GM23338 (cell line): Measurements from ENCODE around the gene NUCKS1. TPM values are rescaled to one million over a fixed set of nuclear protein-coding genes. Genes with fewer than 3 reads are reported as not detected.

ENCODE experiments used
- ATAC-seq: fragments of 200-7000 bp; cut with Tn5 transposase; 3 replicates; pipeline ENCODE4 v1.9.1; 2020
- DNase-seq: peaks from one replicate; pipeline ENCODE4 v3.0.0-alpha.2; 2015; ENCODE audit warnings: low spot score
- H2AFZ ChIP-seq: fragments of 200-600 bp; sonication (generic); 2 replicates; pipeline ENCODE4 v1.8.0; 2016; ENCODE audit warnings: antibody characterized with exemption, mild to moderate bottlenecking, moderate library complexity
- H3F3A ChIP-seq: fragments of 200-600 bp; sonication (generic); replicated peaks from 2 replicates; pipeline ENCODE4 v1.8.0; 2017; ENCODE audit warnings: antibody characterized with exemption, mixed run types, low read depth
- H3K27ac ChIP-seq: fragments of 200-600 bp; sonication (generic); 2 replicates; pipeline ENCODE4 v1.6.1; 2016; ENCODE audit warnings: low read depth
- H3K27me3 ChIP-seq: fragments of 200-600 bp; sonication (generic); 2 replicates; pipeline ENCODE4 v1.8.0; 2016; ENCODE audit warnings: mild to moderate bottlenecking, mixed run types, moderate library complexity; ENCODE audit not compliant: insufficient read depth
- H3K36me3 ChIP-seq: fragments of 200-600 bp; sonication (generic); 2 replicates; pipeline ENCODE4 v1.8.0; 2016; ENCODE audit warnings: mild to moderate bottlenecking; ENCODE audit not compliant: insufficient read depth
- H3K4me1 ChIP-seq: fragments of 200-600 bp; sonication (generic); 2 replicates; pipeline ENCODE4 v1.8.0; 2016; ENCODE audit warnings: mild to moderate bottlenecking, moderate library complexity; ENCODE audit not compliant: insufficient read depth
- H3K4me2 ChIP-seq: fragments of 200-600 bp; sonication (generic); 2 replicates; pipeline ENCODE4 v1.7.1; 2017; ENCODE audit warnings: mixed run types
- H3K4me3 ChIP-seq: fragments of 200-600 bp; sonication (generic); 2 replicates; pipeline ENCODE4 v1.6.1; 2016; ENCODE audit warnings: mixed run types
- H3K79me2 ChIP-seq: fragments of 200-600 bp; sonication (generic); replicated peaks from 2 replicates; pipeline ENCODE4 v1.8.0; 2017; ENCODE audit warnings: mild to moderate bottlenecking; ENCODE audit not compliant: insufficient read depth
- H3K9me2 ChIP-seq: fragments of 200-600 bp; sonication (generic); 2 replicates; pipeline ENCODE4 v1.8.0; 2017; ENCODE audit not compliant: insufficient read depth
- H4K20me1 ChIP-seq: fragments of 200-600 bp; sonication (generic); replicated peaks from 2 replicates; pipeline ENCODE4 v1.8.0; 2017; ENCODE audit warnings: mild to moderate bottlenecking; ENCODE audit not compliant: insufficient read depth
- H3K27ac Mint-ChIP-seq: 2 replicates; pipeline ENCODE4 v1.8.0; 2020; ENCODE audit warnings: inconsistent platforms, mild to moderate bottlenecking, moderate library complexity, mixed read lengths
- H3K27me3 Mint-ChIP-seq: 3 replicates; pipeline ENCODE4 v1.8.0; 2022; ENCODE audit warnings: low read depth, mild to moderate bottlenecking, moderate library complexity, mixed read lengths, inconsistent platforms; ENCODE audit not compliant: insufficient read depth, poor library complexity
- H3K36me3 Mint-ChIP-seq: 3 replicates; pipeline ENCODE4 v1.8.0; 2021; ENCODE audit warnings: low read depth, mild to moderate bottlenecking, inconsistent platforms, moderate library complexity, mixed read lengths
- H3K4me1 Mint-ChIP-seq: 3 replicates; pipeline ENCODE4 v1.8.0; 2020; ENCODE audit warnings: mild to moderate bottlenecking, inconsistent platforms, mixed read lengths
- H3K4me3 Mint-ChIP-seq: 3 replicates; pipeline ENCODE4 v1.8.0; 2021; ENCODE audit warnings: moderate library complexity, mild to moderate bottlenecking, inconsistent platforms, mixed read lengths
- H3K9me3 Mint-ChIP-seq: 3 replicates; pipeline ENCODE4 v1.8.0; 2020; ENCODE audit warnings: moderate library complexity, mild to moderate bottlenecking, inconsistent platforms, mixed read lengths
- CREB1 ChIP-seq: fragments of 250-450 bp; sonication (Bioruptor Pico); IDR thresholded peaks from 2 replicates; pipeline ENCODE4 v1.5.0; 2020; ENCODE audit warnings: low read depth, mild to moderate bottlenecking, moderate library complexity
- EZH2 ChIP-seq: fragments of 200-600 bp; sonication (generic); IDR thresholded peaks from one replicate; pipeline ENCODE4 v1.8.0; 2017; ENCODE audit warnings: antibody characterized with exemption, mild to moderate bottlenecking, low read depth; ENCODE audit not compliant: unreplicated experiment
- EZH2phosphoT487 ChIP-seq: fragments of 200-600 bp; sonication (generic); IDR thresholded peaks from one replicate; pipeline ENCODE4 v1.8.1; 2018; ENCODE audit warnings: antibody characterized with exemption; ENCODE audit not compliant: unreplicated experiment
- POLR2AphosphoS5 ChIP-seq: IDR thresholded peaks from 2 replicates; pipeline ENCODE4 v1.6.1; 2016; ENCODE audit warnings: antibody characterized with exemption, low read depth
- STAT1 ChIP-seq: IDR thresholded peaks from one replicate; pipeline ENCODE4 v1.6.1; 2016; ENCODE audit warnings: antibody characterized with exemption; ENCODE audit not compliant: unreplicated experiment
- ZNF114 ChIP-seq: fragments of 250-450 bp; sonication (Bioruptor Pico); IDR thresholded peaks from 2 replicates; pipeline ENCODE4 v1.5.0; 2020; ENCODE audit warnings: mild to moderate bottlenecking, moderate library complexity
- ZNF331 ChIP-seq: fragments of 250-450 bp; sonication (Bioruptor Pico); IDR thresholded peaks from 2 replicates; pipeline ENCODE4 v1.5.0; 2020; ENCODE audit warnings: low read depth, mild to moderate bottlenecking, moderate library complexity
- polyA plus RNA-seq: library from polyadenylated mRNA; unstranded; fragments of >200 nt; fragmentation: Nextera tagmentation; extraction: Ambion mirVana; gene quantifications from 2 replicates; pipeline ENCODE4 v1.2.1, GENCODE V29; 2016
- total RNA-seq: library from RNA; depleted of rRNA; stranded (reverse); fragments of >200 nt; shearing (Covaris generic); gene quantifications from 2 replicates; pipeline ENCODE4 v1.2.3, GENCODE V29; 2014
- TF ChIP-seq, protein P1 (sequence below): IDR thresholded peaks from 2 replicates; pipeline ENCODE4 v1.6.1; 2016; ENCODE audit warnings: antibody characterized with exemption
- TF ChIP-seq, protein P2 (sequence below): IDR thresholded peaks from one replicate; pipeline ENCODE4 v1.6.1; 2018; ENCODE audit warnings: antibody characterized with exemption; ENCODE audit not compliant: unreplicated experiment
- TF ChIP-seq, protein P3 (sequence below), 2 experiments: fragments of 200-600 bp in 1 of 2; sonication (generic) in 1 of 2; conservative IDR thresholded peaks; 2 replicates each; pipeline versions ENCODE4 v1.5.1 to v1.6.1; 2016 to 2017; ENCODE audit warnings: antibody characterized with exemption in 2 of 2, low read depth in 2 of 2, mild to moderate bottlenecking in 2 of 2, moderate library complexity in 1 of 2

The NUCKS1 gene
- total and polyA plus RNA-seq, 2 experiments from 2014 or later: 255 to 307 TPM

DNA sequence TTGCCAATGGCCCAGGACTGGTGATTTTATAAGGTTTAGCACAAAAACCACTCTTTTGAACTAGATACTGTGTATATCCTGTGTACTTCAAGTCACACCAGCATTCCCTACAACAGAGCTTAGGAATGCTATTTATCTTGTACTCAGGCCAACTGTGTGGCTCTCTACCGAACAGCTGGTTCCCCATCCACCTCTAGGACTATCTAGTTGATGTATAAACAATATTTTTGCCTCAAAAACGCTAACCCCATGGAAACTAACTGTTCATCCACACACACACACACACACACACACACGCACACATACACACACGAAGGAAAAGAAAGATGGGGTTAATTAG lies 41.0 kb downstream of the NUCKS1 start:
- Mint-ChIP-seq H3K27me3 (peaks cover 4% of the 10 kb centered on the region), H3K36me3 (no peaks in the 10 kb centered on the region), H3K9me3 (no peaks in the 10 kb centered on the region), H3K4me1 (peaks cover 5% of the 10 kb centered on the region; the same call in 2 of the 3 replicates), H3K4me3 (no peak overlapping the region), H3K27ac (no peak overlapping the region; the same call in 1 of the 2 replicates)
- H3K4me3 ChIP-seq: no peak overlapping the region
- H3K79me2 ChIP-seq: no peaks in the 10 kb centered on the region
- H3K27me3 ChIP-seq: no peaks in the 10 kb centered on the region
- H2AFZ ChIP-seq: no peak overlapping the region
- DNase-seq (no peak), ATAC-seq (no peak)
- TF ChIP-seq ZNF331 (no peak), EZH2 (no peak), CREB1 (CRISPR knock-in tag) (no peak), POLR2AphosphoS5 (no peak)
- TF ChIP-seq, protein P1, sequence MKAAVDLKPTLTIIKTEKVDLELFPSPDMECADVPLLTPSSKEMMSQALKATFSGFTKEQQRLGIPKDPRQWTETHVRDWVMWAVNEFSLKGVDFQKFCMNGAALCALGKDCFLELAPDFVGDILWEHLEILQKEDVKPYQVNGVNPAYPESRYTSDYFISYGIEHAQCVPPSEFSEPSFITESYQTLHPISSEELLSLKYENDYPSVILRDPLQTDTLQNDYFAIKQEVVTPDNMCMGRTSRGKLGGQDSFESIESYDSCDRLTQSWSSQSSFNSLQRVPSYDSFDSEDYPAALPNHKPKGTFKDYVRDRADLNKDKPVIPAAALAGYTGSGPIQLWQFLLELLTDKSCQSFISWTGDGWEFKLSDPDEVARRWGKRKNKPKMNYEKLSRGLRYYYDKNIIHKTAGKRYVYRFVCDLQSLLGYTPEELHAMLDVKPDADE: no peak
- H3K36me3 ChIP-seq: peaks cover 10% of the 10 kb centered on the region
- H4K20me1 ChIP-seq: peaks cover 12% of the 10 kb centered on the region; the same call in 1 of the 2 replicates
- H3F3A ChIP-seq: peaks cover 18% of the 10 kb centered on the region
- no peak overlapping the region for H3K4me2 ChIP-seq
- H3K4me1 ChIP-seq: peaks cover 22% of the 10 kb centered on the region
- no peaks in the 10 kb centered on the region for H3K9me2 ChIP-seq
- H3K27ac ChIP-seq: no peak overlapping the region

DNA sequence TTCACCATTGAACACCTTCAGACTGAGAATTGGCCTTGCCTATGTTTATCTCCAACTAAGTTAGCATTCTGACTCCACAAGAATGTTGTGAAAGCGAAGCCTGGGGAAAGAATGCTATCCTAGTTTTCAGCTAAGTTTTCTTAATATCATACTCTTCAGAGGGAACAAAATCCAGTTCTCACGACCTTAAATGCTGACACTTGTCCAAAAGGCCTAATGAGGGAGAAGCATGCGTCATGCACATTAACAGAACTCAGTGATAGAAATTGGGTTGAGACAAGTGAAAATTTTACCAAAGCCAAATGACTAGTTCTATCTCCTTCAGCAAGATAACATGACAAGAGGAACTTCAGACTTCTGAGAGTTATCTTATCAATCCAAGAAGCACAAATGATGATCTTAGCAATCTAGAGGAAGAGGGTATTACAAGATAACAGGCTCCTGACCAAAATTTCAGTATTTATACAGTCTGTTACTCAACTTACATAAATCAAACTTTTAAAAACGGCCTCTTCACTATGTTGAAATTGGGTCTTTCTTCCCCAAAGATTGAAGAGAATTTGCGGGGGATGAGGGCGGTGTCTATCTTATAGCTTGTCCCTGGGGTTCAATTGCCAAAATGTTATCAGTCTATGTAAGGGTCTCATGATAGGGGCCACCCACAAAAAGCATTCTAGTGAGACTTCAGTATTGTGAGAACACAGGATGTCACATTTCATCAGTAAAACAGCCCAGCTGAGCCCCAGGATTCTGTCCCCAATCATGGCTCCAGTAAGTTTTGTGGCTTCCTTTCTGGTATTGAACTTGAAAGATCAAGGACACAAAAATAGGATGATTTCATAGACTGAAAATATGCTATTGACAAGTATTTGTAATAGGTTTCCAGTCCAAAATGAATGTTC lies 43.1 kb downstream of the NUCKS1 start:
- Mint-ChIP-seq H3K4me1 (peaks cover 7% of the 10 kb centered on the region; the same call in 2 of the 3 replicates), H3K36me3 (no peaks in the 10 kb centered on the region), H3K4me3 (no peak overlapping the region), H3K27ac (no peak overlapping the region), H3K27me3 (peaks cover 4% of the 10 kb centered on the region), H3K9me3 (no peaks in the 10 kb centered on the region)
- H4K20me1 ChIP-seq: peaks cover 8% of the 10 kb centered on the region; the same call in 1 of the 2 replicates
- H3K4me3 ChIP-seq: no peak overlapping the region
- no peaks in the 10 kb centered on the region for H3K79me2 ChIP-seq
- DNase-seq (no peak), ATAC-seq (no peak)
- no peaks in the 10 kb centered on the region for H3K9me2 ChIP-seq
- peak overlapping the region; percentile 52; the same call in 1 of the 2 replicates for H3K27ac ChIP-seq
- H3K36me3 ChIP-seq: peaks cover 10% of the 10 kb centered on the region
- H3F3A ChIP-seq: peaks cover 17% of the 10 kb centered on the region
- peaks cover 5% of the 10 kb centered on the region for H3K4me1 ChIP-seq
- no peaks in the 10 kb centered on the region for H3K27me3 ChIP-seq
- H2AFZ ChIP-seq: no peak overlapping the region
- H3K4me2 ChIP-seq: no peak overlapping the region
- TF ChIP-seq, protein P2, sequence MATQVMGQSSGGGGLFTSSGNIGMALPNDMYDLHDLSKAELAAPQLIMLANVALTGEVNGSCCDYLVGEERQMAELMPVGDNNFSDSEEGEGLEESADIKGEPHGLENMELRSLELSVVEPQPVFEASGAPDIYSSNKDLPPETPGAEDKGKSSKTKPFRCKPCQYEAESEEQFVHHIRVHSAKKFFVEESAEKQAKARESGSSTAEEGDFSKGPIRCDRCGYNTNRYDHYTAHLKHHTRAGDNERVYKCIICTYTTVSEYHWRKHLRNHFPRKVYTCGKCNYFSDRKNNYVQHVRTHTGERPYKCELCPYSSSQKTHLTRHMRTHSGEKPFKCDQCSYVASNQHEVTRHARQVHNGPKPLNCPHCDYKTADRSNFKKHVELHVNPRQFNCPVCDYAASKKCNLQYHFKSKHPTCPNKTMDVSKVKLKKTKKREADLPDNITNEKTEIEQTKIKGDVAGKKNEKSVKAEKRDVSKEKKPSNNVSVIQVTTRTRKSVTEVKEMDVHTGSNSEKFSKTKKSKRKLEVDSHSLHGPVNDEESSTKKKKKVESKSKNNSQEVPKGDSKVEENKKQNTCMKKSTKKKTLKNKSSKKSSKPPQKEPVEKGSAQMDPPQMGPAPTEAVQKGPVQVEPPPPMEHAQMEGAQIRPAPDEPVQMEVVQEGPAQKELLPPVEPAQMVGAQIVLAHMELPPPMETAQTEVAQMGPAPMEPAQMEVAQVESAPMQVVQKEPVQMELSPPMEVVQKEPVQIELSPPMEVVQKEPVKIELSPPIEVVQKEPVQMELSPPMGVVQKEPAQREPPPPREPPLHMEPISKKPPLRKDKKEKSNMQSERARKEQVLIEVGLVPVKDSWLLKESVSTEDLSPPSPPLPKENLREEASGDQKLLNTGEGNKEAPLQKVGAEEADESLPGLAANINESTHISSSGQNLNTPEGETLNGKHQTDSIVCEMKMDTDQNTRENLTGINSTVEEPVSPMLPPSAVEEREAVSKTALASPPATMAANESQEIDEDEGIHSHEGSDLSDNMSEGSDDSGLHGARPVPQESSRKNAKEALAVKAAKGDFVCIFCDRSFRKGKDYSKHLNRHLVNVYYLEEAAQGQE: no peak
- TF ChIP-seq EZH2: no peak
- TF ChIP-seq, protein P1: no peak
- no peak for TF ChIP-seq ZNF114
- TF ChIP-seq STAT1: no peak
- no peak for TF ChIP-seq CREB1 (CRISPR knock-in tag)
- no peak for TF ChIP-seq ZNF331
- no peak for TF ChIP-seq POLR2AphosphoS5
- TF ChIP-seq, protein P3, sequence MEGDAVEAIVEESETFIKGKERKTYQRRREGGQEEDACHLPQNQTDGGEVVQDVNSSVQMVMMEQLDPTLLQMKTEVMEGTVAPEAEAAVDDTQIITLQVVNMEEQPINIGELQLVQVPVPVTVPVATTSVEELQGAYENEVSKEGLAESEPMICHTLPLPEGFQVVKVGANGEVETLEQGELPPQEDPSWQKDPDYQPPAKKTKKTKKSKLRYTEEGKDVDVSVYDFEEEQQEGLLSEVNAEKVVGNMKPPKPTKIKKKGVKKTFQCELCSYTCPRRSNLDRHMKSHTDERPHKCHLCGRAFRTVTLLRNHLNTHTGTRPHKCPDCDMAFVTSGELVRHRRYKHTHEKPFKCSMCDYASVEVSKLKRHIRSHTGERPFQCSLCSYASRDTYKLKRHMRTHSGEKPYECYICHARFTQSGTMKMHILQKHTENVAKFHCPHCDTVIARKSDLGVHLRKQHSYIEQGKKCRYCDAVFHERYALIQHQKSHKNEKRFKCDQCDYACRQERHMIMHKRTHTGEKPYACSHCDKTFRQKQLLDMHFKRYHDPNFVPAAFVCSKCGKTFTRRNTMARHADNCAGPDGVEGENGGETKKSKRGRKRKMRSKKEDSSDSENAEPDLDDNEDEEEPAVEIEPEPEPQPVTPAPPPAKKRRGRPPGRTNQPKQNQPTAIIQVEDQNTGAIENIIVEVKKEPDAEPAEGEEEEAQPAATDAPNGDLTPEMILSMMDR (conservative IDR thresholded peaks at IDR 0.05; ENCODE audit: low read depth in 2 of 2): no peak
- no peak for TF ChIP-seq EZH2phosphoT487
